GM18498 (cell line): ENCODE results near the gene RBMS3.
"Not testable (repeated sequence)": the region's sequence is repeated elsewhere in the genome, so short reads cannot be mapped to it uniquely, and the experiment has no call there.

Experiments used
- ATAC-seq: cut with Tn5 transposase; IDR thresholded peaks from one replicate; pipeline ENCODE4 v1.9.1; 2021; ENCODE audit warnings: mild to moderate bottlenecking, moderate library complexity; ENCODE audit not compliant: unreplicated experiment

The RBMS3 gene

GRCh38 chr3:29649815-29650547 lies 369.1 kb downstream of the RBMS3 start:
- ATAC-seq: peak; percentile 81

- ATAC-seq: no peak
These were observed 372.8 kb downstream of the RBMS3 start for GRCh38 chr3:29653680-29654079.

DNA sequence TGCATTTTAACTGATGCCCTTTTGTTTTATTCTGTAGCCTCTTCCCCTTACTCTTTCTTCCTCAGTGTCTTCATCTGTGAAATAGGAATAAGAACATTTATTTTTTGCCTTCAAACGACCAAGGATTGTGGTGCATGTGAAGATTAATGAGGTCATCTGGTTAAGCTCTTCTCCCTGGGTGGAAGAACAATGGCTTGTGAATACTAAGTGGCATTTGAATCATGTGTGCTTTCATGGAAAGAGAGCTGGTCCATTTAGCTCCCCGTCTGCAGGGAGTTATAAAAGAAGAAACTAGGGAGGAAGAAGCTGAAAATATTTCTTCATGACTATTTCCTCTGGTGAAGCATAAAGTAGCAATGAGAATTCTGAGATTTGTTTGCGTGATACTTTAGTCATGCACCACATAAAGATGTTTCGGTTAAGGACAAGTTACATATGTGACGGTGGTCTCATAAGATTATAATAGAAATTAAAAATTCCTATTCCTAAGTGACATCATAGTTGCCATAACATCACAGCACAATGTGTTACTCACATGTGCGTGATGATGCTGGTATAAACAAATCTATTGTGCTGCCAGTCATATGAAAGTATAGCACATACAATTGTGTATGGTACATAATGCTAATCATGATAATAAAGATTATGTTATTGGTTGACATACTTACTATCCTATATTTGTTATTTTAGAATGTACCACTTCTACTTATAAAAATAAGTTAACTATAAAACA lies 374.3 kb downstream of the RBMS3 start:
- no peak for ATAC-seq

GRCh38 chr3:29665688-29666087 lies 384.8 kb downstream of the RBMS3 start:
- ATAC-seq: no peak

DNA sequence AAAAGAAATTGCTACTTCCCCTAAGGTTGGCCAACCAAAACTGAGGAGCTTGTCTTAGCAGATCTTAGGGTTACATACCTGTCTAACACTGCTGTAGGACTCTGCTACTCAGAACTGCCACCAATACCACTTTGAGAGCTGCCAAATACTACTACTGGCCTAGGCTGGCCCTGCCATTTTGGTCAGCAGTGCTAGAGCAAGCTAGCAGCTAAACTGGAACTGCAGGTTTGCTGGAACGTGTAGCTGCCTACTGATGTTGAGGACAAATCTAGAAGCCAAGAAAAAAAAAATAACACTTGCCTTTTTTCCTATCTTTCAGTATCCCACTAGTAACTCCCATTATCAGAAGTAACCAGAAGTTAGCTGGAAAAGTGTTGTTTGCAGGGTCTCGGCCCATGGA lies 387.4 kb downstream of the RBMS3 start:
- ATAC-seq: no peak

DNA sequence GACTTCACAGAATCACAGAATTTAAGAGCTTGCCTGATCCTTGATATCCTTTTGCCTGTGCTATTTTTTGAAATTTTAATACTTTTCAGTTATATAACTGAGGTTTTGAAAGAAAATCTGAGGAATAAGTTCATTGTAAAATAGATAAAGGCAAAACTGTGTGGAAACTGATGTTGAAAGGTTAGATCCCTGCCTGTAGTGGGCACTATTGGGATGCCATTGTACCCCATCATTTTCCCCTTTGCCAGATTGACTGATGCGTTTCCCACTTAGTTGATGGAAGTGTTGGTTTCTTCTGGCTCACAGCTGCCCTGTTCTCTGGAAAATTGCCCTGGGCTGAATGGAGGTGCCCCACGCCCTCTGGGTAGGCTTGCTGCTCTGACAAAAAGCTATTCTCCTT lies 387.9 kb downstream of the RBMS3 start:
- no peak for ATAC-seq

DNA sequence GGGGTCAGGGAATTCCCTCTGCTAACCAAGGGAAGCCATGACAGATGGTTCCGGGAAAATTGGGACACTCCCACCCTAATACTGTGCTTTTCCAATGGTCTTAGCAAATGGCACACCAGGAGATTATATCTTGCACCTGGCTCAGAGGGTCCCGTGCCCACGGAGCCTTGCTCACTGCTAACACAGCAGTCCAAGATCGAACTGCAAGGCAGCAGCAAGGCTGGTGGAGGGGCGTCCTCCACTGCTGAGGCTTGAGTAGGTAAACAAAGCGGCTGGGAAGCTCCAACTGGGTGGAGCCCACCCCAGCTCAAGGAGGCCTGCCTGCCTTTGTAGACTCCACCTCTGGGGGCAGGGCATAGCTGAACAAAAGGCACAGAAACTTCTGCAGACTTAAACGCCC lies 389.6 kb downstream of the RBMS3 start:
- not testable (repeated sequence) for ATAC-seq

- ATAC-seq: no peak
These were observed 396.6 kb downstream of the RBMS3 start for GRCh38 chr3:29677421-29677820.

- no peak for ATAC-seq
These were observed 399.1 kb downstream of the RBMS3 start for GRCh38 chr3:29679944-29680343.

DNA sequence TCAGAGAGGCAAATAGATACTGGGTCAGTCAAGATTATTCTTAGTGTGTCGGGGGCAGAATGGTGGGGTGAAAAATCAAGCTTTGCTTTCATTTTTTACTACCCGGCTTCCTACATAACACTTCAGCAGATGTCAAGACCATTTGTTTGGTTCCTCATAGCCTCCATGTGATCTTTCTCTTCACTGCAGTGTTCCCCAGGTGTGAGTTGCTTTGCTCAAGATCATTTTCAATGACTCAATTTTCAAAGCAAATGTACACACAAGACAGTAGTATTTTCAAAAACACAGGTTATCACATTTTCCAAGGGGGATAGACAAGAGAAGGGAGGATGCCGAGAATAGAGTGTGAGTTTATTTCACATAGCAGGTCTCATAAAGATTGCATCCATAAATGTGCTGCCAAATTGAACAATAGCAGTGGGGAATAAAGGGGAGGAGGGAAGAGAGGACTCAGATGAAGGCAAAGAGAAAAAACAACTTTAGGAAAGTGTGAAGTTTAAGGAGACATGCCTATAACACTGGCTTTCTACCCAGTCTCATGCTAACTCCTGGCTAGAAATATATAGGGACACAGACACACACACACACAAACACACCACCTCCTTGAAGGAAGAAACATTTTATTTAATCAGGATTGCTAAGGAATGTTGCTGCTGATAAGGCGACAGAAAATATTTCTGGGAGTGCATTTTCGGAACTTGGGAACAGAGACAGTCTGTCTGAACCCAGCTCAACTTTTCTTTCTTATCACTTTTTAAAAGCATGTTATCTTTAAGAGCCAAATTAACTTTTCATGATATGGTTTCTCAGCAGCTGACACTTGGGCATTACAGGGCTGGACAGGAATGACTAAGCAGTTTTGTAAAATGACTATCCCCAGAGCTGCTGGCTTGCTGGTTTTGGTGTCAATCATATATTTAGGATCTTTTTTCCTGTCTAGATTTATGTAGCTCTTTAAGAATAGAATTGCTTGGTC lies 402.4 kb downstream of the RBMS3 start:
- peak; percentile 35 for ATAC-seq

GRCh38 chr3:29686889-29687592 lies 406.2 kb downstream of the RBMS3 start:
- ATAC-seq: peak; percentile 98

GRCh38 chr3:29690686-29691353 lies 409.9 kb downstream of the RBMS3 start:
- ATAC-seq: no peak

GRCh38 chr3:29693863-29694262 lies 413.0 kb downstream of the RBMS3 start:
- no peak for ATAC-seq

GRCh38 chr3:29694331-29694730 lies 413.5 kb downstream of the RBMS3 start:
- ATAC-seq: no peak

DNA sequence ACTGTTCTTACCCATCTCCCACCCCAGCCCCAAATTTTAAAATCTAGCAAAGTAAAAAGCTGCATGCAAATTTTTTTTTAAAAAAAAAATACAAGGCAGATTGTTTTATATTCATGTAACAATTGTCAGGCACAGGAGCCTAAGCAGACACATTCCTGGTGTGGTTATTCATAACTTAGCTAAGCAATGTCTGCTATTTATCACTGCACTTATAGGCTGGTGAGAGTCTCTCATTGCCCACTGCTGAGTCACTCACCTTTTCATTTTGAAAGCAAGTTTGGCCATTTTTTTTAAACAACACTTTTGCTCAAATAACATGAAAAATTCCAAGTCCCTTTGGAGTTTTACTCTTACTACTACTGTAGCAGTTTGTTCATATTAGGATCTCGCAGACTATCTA lies 413.9 kb downstream of the RBMS3 start:
- no peak for ATAC-seq

DNA sequence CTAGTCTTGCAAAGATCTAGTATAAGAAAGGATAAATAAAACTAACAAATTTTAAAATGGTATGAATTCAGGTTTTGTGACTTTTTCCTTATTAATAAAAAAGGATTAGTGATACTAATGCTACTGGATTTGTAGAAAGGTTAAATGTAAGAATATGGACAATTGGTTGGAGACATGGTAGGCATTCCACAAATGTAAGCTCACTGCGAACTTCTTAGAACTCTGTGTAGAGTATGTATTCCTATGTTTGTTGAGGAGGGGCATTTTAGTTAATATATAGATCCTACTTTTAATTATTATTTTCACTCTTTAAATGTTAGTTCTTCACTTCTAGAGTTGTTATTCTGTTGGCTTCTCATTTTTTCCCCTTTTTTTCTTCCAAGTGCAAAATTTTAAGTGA lies 414.3 kb downstream of the RBMS3 start:
- ATAC-seq: no peak

DNA sequence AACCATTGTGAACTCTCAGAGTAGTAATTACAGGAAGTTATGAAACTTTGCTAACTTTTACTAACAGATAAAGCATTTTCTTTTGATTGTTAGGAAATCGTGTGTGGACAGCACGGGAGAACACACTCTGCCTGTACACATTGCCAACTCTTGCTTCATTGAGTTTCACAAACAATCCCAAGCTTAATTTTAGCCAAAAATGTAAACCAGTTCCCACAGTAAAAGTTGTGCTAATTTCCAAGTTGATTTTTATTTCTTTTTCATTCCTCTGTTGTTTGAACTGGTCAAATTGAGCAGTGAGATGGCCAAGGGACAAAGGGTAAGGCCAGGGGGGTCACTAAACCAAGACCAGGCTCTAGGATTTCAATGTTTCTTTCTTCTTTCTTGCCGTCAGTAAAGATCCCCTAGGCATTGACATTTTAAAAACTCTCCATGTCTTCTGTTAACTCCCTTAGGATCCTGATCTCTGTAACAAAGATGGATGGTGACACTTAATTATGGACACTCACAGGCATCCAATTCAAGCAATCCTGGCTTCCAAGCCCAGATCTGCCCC lies 414.9 kb downstream of the RBMS3 start:
- ATAC-seq: no peak

GRCh38 chr3:29696311-29696710 lies 415.4 kb downstream of the RBMS3 start:
- no peak for ATAC-seq

DNA sequence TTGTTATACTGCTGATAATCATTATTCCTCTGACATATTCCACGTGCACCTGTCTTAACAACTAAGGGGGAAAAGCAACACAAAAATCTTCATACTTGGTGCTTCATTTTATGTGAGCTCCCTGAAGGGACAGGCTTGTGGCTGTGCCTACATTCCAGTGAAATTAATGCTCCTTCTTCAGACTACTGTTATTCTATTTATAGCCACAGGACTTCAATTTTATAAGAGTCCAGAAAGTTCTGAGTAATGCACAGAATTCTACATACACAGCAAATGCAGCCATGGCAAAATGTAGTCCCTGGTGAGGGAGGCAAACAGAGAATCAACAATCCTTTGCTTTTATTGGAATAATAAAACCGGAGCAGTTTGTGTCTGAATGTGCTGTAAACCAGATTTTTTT lies 417.1 kb downstream of the RBMS3 start:
- ATAC-seq: no peak

GRCh38 chr3:29700256-29700655 lies 419.4 kb downstream of the RBMS3 start:
- no peak for ATAC-seq
